Stimulated activated CD8-positive, alpha-beta memory T cell treated with anti-CD3 and anti-CD28 coated beads, Interleukin-2, amount 100 ng/mL, for 48 hours (primary cell): ENCODE data around the gene THADA.
"Not testable (repeated sequence)": the region's sequence is repeated elsewhere in the genome, so short reads cannot be mapped to it uniquely, and the experiment has no call there.

ENCODE experiments used
- DNase-seq, 2 donors: peaks; one replicate each; pipeline ENCODE4 v3.0.0-alpha.2; 2020; ENCODE audit warnings: low read depth in 2 of 2

THADA gene

GRCh38 chr2:43605079-43605655 lies 9.3 kb upstream of the THADA start:
- DNase-seq: no peak

GRCh38 chr2:43604674-43605073 lies 8.8 kb upstream of the THADA start:
- DNase-seq: no peak

GRCh38 chr2:43600596-43600995 lies 4.8 kb upstream of the THADA start:
- DNase-seq: not testable (repeated sequence)

- no peak for DNase-seq
Observed at GRCh38 chr2:43594875-43595274, 963 bp downstream of the THADA start.

- DNase-seq: no peak
Observed at GRCh38 chr2:43593254-43593653, 2.6 kb downstream of the THADA start.

GRCh38 chr2:43592443-43592842 lies 3.4 kb downstream of the THADA start:
- DNase-seq: no peak

- no peak for DNase-seq
Observed at GRCh38 chr2:43585708-43586107, 10.1 kb downstream of the THADA start.

GRCh38 chr2:43579275-43579981 lies 16.4 kb downstream of the THADA start:
- no peak for DNase-seq

- no peak for DNase-seq
Observed at GRCh38 chr2:43576981-43577892, 18.6 kb downstream of the THADA start.

- DNase-seq: no peak
Observed at GRCh38 chr2:43572244-43572643, 23.6 kb downstream of the THADA start.

GRCh38 chr2:43569921-43570320 lies 25.9 kb downstream of the THADA start:
- no peak for DNase-seq

- DNase-seq: no peak
Observed at GRCh38 chr2:43568228-43568627, 27.6 kb downstream of the THADA start.

GRCh38 chr2:43566461-43566729 lies 29.4 kb downstream of the THADA start:
- DNase-seq: no peak

- DNase-seq: no peak
Observed at GRCh38 chr2:43563679-43564078, 32.2 kb downstream of the THADA start.

GRCh38 chr2:43560231-43560547 lies 35.6 kb downstream of the THADA start:
- no peak for DNase-seq

GRCh38 chr2:43559391-43560230 lies 36.2 kb downstream of the THADA start:
- no peak for DNase-seq

- DNase-seq: no peak
Observed at GRCh38 chr2:43557196-43557595, 38.6 kb downstream of the THADA start.

GRCh38 chr2:43556256-43556655 lies 39.6 kb downstream of the THADA start:
- no peak for DNase-seq

GRCh38 chr2:43553341-43553855 lies 42.4 kb downstream of the THADA start:
- no peak for DNase-seq

- DNase-seq: no peak
Observed at GRCh38 chr2:43551990-43552389, 43.8 kb downstream of the THADA start.

- not testable (repeated sequence) for DNase-seq
Observed at GRCh38 chr2:43548381-43548780, 47.5 kb downstream of the THADA start.
